ENCODE data around the gene SORCS3. TPM values are rescaled to one million over a fixed set of nuclear protein-coding genes. Genes with fewer than 3 reads are reported as not detected.

Gene SORCS3
- total and polyA plus RNA-seq, 9 of the 15 experiments (the other 6 are each of a cell fraction or from before 2014, with no cell fraction given): not detected

DNA sequence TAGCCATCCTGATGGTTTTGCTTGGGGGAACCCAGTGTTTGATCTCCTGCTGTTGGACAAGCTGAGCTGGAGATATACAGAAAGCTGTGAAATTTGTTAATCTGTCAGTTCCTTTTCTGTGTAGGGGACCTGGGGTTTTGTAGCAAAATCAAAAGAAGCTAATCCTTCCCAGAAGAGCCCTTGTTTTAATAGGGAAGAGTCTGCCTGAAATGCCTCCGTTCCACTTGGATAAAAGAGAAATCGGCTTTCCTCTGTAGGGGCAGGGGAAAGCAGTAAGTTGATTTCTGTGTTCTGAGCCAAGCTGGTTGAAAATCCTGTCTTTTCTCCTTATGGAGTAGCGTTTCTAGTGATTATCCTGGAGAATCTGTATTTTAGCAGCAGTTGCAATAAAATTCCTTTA lies 472.6 kb downstream of the SORCS3 start:
- BruUV-seq (replicated peaks): no TSS peak
- no peak overlapping the region for H3K4me2 ChIP-seq (ENCODE audit: insufficient read depth, low read length)
- FAIRE-seq (no peak), DNase-seq (ENCODE audit: extremely low read depth in 1 of 4, low spot score in 3 of 4) (no peak), ATAC-seq (no peak)
- TF ChIP-seq NR4A1 (CRISPR knock-in tag; IDR thresholded peaks at IDR 0.05) (no peak), NR4A1 (tag; IDR thresholded peaks at IDR 0.05) (no peak), EWSR1 (IDR thresholded peaks at IDR 0.05; ENCODE audit: borderline replicate concordance, low read depth, partially characterized antibody) (no peak), SMARCE1 (IDR thresholded peaks at IDR 0.05) (no peak), U2AF2 (optimal IDR thresholded peaks at IDR 0.05; ENCODE audit: low read depth, low read length) (no peak), NR2F6 (CRISPR knock-in tag; IDR thresholded peaks at IDR 0.05) (no peak), SAFB2 (IDR thresholded peaks at IDR 0.05; ENCODE audit: borderline replicate concordance, low read depth, low read length, severe bottlenecking) (no peak), L3MBTL2 (IDR thresholded peaks at IDR 0.05) (no peak), POLR3A (IDR thresholded peaks at IDR 0.05; ENCODE audit: borderline replicate concordance, extremely low read depth, insufficient read depth, insufficient read length) (no peak), TARDBP (IDR thresholded peaks at IDR 0.05) (no peak), IFI16 (CRISPR knock-in tag; IDR thresholded peaks at IDR 0.05) (no peak), ZNF408 (CRISPR knock-in tag; IDR thresholded peaks at IDR 0.05; ENCODE audit: low read depth) (no peak), RBM22 (IDR thresholded peaks at IDR 0.05; ENCODE audit: low read depth, low read length, poor library complexity, severe bottlenecking) (no peak)
- TF ChIP-seq, protein P1, sequence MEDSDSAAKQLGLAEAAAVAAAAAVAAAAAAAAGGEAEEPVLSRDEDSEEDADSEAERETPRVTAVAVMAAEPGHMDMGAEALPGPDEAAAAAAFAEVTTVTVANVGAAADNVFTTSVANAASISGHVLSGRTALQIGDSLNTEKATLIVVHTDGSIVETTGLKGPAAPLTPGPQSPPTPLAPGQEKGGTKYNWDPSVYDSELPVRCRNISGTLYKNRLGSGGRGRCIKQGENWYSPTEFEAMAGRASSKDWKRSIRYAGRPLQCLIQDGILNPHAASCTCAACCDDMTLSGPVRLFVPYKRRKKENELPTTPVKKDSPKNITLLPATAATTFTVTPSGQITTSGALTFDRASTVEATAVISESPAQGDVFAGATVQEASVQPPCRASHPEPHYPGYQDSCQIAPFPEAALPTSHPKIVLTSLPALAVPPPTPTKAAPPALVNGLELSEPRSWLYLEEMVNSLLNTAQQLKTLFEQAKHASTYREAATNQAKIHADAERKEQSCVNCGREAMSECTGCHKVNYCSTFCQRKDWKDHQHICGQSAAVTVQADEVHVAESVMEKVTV (CRISPR knock-in tag; IDR thresholded peaks at IDR 0.05): no peak
- TF ChIP-seq, protein P2, sequence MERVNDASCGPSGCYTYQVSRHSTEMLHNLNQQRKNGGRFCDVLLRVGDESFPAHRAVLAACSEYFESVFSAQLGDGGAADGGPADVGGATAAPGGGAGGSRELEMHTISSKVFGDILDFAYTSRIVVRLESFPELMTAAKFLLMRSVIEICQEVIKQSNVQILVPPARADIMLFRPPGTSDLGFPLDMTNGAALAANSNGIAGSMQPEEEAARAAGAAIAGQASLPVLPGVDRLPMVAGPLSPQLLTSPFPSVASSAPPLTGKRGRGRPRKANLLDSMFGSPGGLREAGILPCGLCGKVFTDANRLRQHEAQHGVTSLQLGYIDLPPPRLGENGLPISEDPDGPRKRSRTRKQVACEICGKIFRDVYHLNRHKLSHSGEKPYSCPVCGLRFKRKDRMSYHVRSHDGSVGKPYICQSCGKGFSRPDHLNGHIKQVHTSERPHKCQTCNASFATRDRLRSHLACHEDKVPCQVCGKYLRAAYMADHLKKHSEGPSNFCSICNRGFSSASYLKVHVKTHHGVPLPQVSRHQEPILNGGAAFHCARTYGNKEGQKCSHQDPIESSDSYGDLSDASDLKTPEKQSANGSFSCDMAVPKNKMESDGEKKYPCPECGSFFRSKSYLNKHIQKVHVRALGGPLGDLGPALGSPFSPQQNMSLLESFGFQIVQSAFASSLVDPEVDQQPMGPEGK (CRISPR knock-in tag; IDR thresholded peaks at IDR 0.05; ENCODE audit: borderline replicate concordance): no peak
- TF ChIP-seq, protein P3, sequence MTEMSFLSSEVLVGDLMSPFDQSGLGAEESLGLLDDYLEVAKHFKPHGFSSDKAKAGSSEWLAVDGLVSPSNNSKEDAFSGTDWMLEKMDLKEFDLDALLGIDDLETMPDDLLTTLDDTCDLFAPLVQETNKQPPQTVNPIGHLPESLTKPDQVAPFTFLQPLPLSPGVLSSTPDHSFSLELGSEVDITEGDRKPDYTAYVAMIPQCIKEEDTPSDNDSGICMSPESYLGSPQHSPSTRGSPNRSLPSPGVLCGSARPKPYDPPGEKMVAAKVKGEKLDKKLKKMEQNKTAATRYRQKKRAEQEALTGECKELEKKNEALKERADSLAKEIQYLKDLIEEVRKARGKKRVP (CRISPR knock-in tag; IDR thresholded peaks at IDR 0.05): no peak
- H3K9me3 ChIP-seq (replicated peaks; ENCODE audit: control insufficient read depth, insufficient read depth, low read depth, low read length): no peaks in the 10 kb centered on the region
- intact Hi-C loops (cut with micrococcal nuclease) (no loop called here), in situ Hi-C loops (cut with MboI) (no loop called here)
- no peak overlapping the region for H3K27ac ChIP-seq (ENCODE audit: extremely low read depth, low read depth, low read length)
- no peaks in the 10 kb centered on the region for H3K36me3 ChIP-seq (ENCODE audit: control insufficient read depth, insufficient read depth, low read length)
- WGBS (ENCODE audit: insufficient coverage, low coverage, missing lambda C conversion rate): 0% methylated on average over 2 of the region's 3 CpGs
- H4K20me1 ChIP-seq (replicated peaks; ENCODE audit: control insufficient read depth, insufficient read depth, low read length): no peaks in the 10 kb centered on the region
- no peaks in the 10 kb centered on the region for H3K27me3 ChIP-seq (ENCODE audit: control insufficient read depth in 2 of 2, insufficient read depth in 2 of 2, low read length in 2 of 2)
- H2AFZ ChIP-seq (ENCODE audit: low read depth, low read length): no peak overlapping the region
- no peaks in the 10 kb centered on the region for H3K4me1 ChIP-seq (replicated peaks in 1 of 2; ENCODE audit: control insufficient read depth in 2 of 2, insufficient read depth in 2 of 2, low read length in 2 of 2)
- CTCF ChIA-PET (ENCODE audit: low intra/inter-chr PET ratio): no interaction called here
- no peak overlapping the region for H3K9ac ChIP-seq (ENCODE audit: insufficient read depth in 1 of 2, low read depth in 2 of 2, low read length in 2 of 2)
- H3K9me1 ChIP-seq (ENCODE audit: control insufficient read depth, insufficient read depth, low read length): no peaks in the 10 kb centered on the region
- POLR2A ChIA-PET: no interaction called here
- H3K79me2 ChIP-seq (ENCODE audit: control insufficient read depth, insufficient read depth, low read length): no peaks in the 10 kb centered on the region
- H3K4me3 ChIP-seq: no peak overlapping the region

All from K562 (cell line).